HFFc6 (cell line): ENCODE data around the gene MTCL1. TPM values are rescaled to one million over a fixed set of nuclear protein-coding genes. Genes with fewer than 3 reads are reported as not detected.

Experiments used
- DNase-seq: peaks from one replicate; pipeline ENCODE4 v3.0.0-alpha.2; 2018
- H3K27ac Mint-ChIP-seq: 2 replicates; pipeline ENCODE4 v1.8.0; 2020; ENCODE audit warnings: mild to moderate bottlenecking, mixed read lengths
- H3K27me3 Mint-ChIP-seq: 2 replicates; pipeline ENCODE4 v1.8.0; 2021; ENCODE audit warnings: mild to moderate bottlenecking, moderate library complexity, mixed read lengths; ENCODE audit not compliant: insufficient read depth
- H3K36me3 Mint-ChIP-seq: 2 replicates; pipeline ENCODE4 v1.8.0; 2021; ENCODE audit warnings: low read depth, mixed read lengths
- H3K4me1 Mint-ChIP-seq: 2 replicates; pipeline ENCODE4 v1.8.0; 2020; ENCODE audit warnings: low read depth, mixed read lengths
- H3K4me3 Mint-ChIP-seq: 2 replicates; pipeline ENCODE4 v1.8.0; 2020; ENCODE audit warnings: mild to moderate bottlenecking, moderate library complexity, mixed read lengths
- H3K9me3 Mint-ChIP-seq: 2 replicates; pipeline ENCODE4 v1.8.0; 2020; ENCODE audit warnings: mild to moderate bottlenecking, mixed read lengths
- total RNA-seq, 6 experiments: library from RNA; stranded (reverse); fragmentation: NEBNext Ultra II Directional; extraction: Animal tissue kit (Norgen Biotek cat#: 25700); gene quantifications; 2 replicates in 1 of 6; 3 replicates in 5 of 6; pipeline ENCODE4 v1.2.3, GENCODE V29; 2021
- TF ChIP-seq, protein P1 (sequence below): fragments of 200-600 bp; sonication (generic); IDR thresholded peaks from 2 replicates; pipeline ENCODE4 v1.5.0; 2021; ENCODE audit warnings: antibody characterized with exemption, mild to moderate bottlenecking

Gene MTCL1
- total RNA-seq, 6 experiments from 2014 or later, result 47.2 to 59.7 (median 55.3) TPM

DNA sequence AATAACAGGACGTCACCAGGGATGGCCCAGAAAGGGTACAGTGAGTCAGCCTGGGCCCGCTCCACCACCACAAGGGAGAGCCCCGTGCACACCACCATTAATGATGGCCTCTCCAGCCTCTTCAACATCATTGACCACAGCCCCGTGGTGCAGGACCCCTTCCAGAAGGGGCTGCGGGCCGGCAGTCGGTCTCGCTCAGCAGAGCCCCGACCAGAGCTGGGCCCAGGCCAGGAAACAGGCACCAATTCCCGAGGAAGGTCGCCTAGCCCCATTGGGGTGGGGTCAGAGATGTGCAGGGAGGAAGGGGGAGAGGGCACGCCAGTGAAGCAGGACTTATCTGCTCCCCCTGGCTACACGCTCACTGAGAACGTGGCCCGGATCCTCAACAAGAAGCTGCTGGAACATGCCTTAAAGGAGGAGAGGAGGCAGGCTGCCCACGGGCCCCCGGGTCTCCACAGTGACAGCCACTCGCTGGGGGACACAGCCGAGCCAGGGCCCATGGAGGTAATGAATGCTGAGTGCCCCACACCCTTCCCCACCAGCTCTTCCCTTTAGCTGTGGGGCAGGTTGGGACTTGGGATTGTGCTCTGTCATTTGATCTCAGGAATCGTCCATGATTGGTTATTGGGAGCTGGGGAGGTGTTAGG, 120.5 kb downstream of the MTCL1 start:
- Mint-ChIP-seq H3K4me3 (no peak overlapping the region), H3K4me1 (peaks cover 27% of the 10 kb centered on the region), H3K9me3 (no peaks in the 10 kb centered on the region), H3K36me3 (peaks cover 83% of the 10 kb centered on the region), H3K27me3 (peaks cover 7% of the 10 kb centered on the region), H3K27ac (no peak overlapping the region)
- TF ChIP-seq, protein P1, sequence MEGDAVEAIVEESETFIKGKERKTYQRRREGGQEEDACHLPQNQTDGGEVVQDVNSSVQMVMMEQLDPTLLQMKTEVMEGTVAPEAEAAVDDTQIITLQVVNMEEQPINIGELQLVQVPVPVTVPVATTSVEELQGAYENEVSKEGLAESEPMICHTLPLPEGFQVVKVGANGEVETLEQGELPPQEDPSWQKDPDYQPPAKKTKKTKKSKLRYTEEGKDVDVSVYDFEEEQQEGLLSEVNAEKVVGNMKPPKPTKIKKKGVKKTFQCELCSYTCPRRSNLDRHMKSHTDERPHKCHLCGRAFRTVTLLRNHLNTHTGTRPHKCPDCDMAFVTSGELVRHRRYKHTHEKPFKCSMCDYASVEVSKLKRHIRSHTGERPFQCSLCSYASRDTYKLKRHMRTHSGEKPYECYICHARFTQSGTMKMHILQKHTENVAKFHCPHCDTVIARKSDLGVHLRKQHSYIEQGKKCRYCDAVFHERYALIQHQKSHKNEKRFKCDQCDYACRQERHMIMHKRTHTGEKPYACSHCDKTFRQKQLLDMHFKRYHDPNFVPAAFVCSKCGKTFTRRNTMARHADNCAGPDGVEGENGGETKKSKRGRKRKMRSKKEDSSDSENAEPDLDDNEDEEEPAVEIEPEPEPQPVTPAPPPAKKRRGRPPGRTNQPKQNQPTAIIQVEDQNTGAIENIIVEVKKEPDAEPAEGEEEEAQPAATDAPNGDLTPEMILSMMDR, result no peak
- no peak for DNase-seq

DNA sequence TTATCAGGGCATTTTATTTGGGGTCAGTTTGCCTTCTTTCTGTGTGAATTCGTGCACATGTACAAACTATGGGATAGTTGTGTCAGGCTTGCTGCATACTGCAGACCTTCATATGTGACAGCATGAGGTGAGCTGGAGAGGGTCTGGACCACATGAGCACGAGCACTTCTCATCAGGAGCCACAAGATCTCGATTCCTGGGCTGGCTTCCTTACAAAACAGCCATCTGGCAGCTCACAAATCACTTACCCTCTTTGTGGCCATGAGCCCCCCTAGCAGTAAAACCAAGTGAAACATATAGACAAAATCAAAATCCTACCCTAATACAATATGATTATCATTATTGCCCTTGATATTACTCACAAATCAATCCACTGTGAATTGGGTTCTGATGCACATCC, 121.2 kb downstream of the MTCL1 start:
- no peaks in the 10 kb centered on the region for H3K9me3 Mint-ChIP-seq
- peaks cover 85% of the 10 kb centered on the region for H3K36me3 Mint-ChIP-seq
- no peak for DNase-seq
- TF ChIP-seq, protein P1, result no peak
- H3K4me1 Mint-ChIP-seq, result peaks cover 29% of the 10 kb centered on the region
- peaks cover 7% of the 10 kb centered on the region for H3K27me3 Mint-ChIP-seq
- H3K4me3 Mint-ChIP-seq, result no peak overlapping the region
- no peak overlapping the region; the same call in 1 of the 2 replicates for H3K27ac Mint-ChIP-seq

DNA sequence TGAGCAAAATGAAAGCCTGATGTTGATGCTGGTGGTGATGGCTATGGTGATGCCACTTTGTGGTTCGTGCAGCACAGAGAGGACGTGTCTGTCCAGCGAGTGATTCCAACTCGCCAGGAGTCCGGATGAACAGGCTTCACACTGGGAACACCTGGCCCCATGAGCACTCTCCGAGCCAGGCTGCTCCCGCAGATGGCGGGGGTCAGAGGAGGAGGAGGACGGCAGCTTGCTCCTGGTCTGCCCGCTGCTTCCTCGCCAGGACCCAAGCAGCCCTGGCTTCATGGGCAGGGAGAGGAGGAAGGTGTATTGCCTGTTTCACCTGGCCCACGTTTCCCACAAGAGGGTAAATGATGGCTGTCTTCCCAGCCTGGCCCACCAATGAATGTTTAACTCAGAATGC, 121.6 kb downstream of the MTCL1 start:
- Mint-ChIP-seq H3K4me3 (no peak overlapping the region), H3K4me1 (peaks cover 31% of the 10 kb centered on the region), H3K36me3 (peaks cover 84% of the 10 kb centered on the region), H3K27me3 (peaks cover 6% of the 10 kb centered on the region), H3K27ac (no peak overlapping the region), H3K9me3 (no peaks in the 10 kb centered on the region)
- DNase-seq, result no peak
- TF ChIP-seq, protein P1, result no peak

DNA sequence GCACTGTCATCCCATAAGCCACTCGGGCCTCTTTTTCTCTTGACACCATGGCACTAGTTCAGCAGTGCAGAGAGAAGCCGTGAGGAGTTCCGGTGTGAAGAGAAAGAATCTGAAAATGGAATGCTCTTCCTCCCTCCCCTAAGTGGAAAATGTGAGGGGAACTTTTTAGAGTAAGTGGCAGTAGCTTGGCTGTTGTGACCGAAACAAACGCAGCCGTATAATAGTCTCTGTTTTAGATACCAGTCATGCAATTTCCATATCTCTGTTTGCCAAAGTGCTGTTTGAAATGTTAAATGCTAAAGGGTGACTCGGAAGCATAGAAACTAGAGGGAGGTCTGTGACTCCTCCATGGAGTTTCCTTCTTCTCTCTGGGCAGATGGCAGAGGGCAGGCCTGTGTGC, 122.9 kb downstream of the MTCL1 start:
- no peak for DNase-seq
- peaks cover 80% of the 10 kb centered on the region for H3K36me3 Mint-ChIP-seq
- no peaks in the 10 kb centered on the region for H3K9me3 Mint-ChIP-seq
- peaks cover 5% of the 10 kb centered on the region for H3K27me3 Mint-ChIP-seq
- H3K4me3 Mint-ChIP-seq, result no peak overlapping the region
- no peak overlapping the region for H3K27ac Mint-ChIP-seq
- TF ChIP-seq, protein P1, result no peak
- H3K4me1 Mint-ChIP-seq, result peaks cover 31% of the 10 kb centered on the region

DNA sequence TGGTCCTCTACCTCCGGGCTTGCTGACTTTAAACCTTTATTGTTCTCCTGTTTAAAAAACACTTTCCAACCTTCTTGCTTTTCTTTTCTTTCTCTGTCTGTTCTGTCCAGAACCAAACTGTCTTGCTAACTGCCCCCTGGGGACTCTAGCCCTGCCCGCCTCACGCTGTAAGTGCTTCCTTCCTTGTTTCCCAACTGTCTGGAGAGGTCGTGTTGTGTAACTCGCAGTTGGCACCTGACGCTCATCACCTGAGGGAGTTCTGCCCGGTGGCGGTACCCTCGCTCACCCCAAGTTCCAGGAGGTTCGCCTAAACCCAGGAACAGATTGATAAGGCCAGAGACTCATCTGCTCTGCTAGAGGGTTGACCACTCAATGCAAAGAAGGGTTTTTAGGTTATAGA, 123.4 kb downstream of the MTCL1 start:
- Mint-ChIP-seq H3K27me3 (peaks cover 5% of the 10 kb centered on the region), H3K36me3 (peaks cover 80% of the 10 kb centered on the region), H3K4me1 (peaks cover 31% of the 10 kb centered on the region), H3K4me3 (no peak overlapping the region), H3K27ac (peak overlapping the region; percentile 42; the same call in 1 of the 2 replicates), H3K9me3 (no peaks in the 10 kb centered on the region)
- TF ChIP-seq, protein P1, result no peak
- no peak for DNase-seq
